NCI-H2029 treated with DMSO at 0.1 percent for 48 hours (cell line): ENCODE results near the gene NPM1.
"Not testable (repeated sequence)": the region's sequence is repeated elsewhere in the genome, so short reads cannot be mapped to it uniquely, and the experiment has no call there.

Experiments used
- DNase-seq: peaks from one replicate; lab custom pipeline; 2025; lab: John Stamatoyannopoulos, UW

Gene NPM1

GRCh38 chr5:171386006-171386671 is 1.5 kb upstream of the NPM1 start:
- no peak for DNase-seq

- no peak for DNase-seq
These were observed 746 bp upstream of the NPM1 start for GRCh38 chr5:171386861-171387344.

- peak; percentile 31 for DNase-seq
These were observed 544 bp downstream of the NPM1 start for GRCh38 chr5:171387970-171388815.

- DNase-seq: no peak
These were observed 1.1 kb downstream of the NPM1 start for GRCh38 chr5:171388816-171389168.

- no peak for DNase-seq
These were observed 3.4 kb downstream of the NPM1 start for GRCh38 chr5:171390883-171391677.

GRCh38 chr5:171391996-171392577 is 4.4 kb downstream of the NPM1 start:
- no peak for DNase-seq

- DNase-seq: no peak
These were observed 5.0 kb downstream of the NPM1 start for GRCh38 chr5:171392585-171393159.

- no peak for DNase-seq
These were observed 7.4 kb downstream of the NPM1 start for GRCh38 chr5:171395042-171395441.

GRCh38 chr5:171396583-171396982 is 8.9 kb downstream of the NPM1 start:
- DNase-seq: not testable (repeated sequence)

- no peak for DNase-seq
These were observed 9.5 kb downstream of the NPM1 start for GRCh38 chr5:171397190-171397589.

GRCh38 chr5:171397599-171397998 is 9.9 kb downstream of the NPM1 start:
- no peak for DNase-seq

GRCh38 chr5:171398660-171399059 is 11.0 kb downstream of the NPM1 start:
- not testable (repeated sequence) for DNase-seq

- no peak for DNase-seq
These were observed 12.5 kb downstream of the NPM1 start for GRCh38 chr5:171400169-171400568.

- no peak for DNase-seq
These were observed 13.7 kb downstream of the NPM1 start for GRCh38 chr5:171401167-171401947.

- not testable (repeated sequence) for DNase-seq
These were observed 15.1 kb downstream of the NPM1 start for GRCh38 chr5:171402751-171403150.

- DNase-seq: no peak
These were observed 18.0 kb downstream of the NPM1 start for GRCh38 chr5:171405615-171406014.

- no peak for DNase-seq
These were observed 19.6 kb downstream of the NPM1 start for GRCh38 chr5:171407234-171407633.

GRCh38 chr5:171409164-171410136 is 21.8 kb downstream of the NPM1 start:
- DNase-seq: no peak

- no peak for DNase-seq
These were observed 22.5 kb downstream of the NPM1 start for GRCh38 chr5:171410181-171410580.

- DNase-seq: no peak
These were observed 24.5 kb downstream of the NPM1 start for GRCh38 chr5:171412186-171412585.
